HEK293 (cell line): ENCODE measurements around the gene AHRR.

Source experiments
- CTCF ChIA-PET: fragments of 350-600 bp; formaldehyde crosslinking; extraction: SDS; loops from one replicate; lab custom pipeline; 2021; ENCODE audit warnings: antibody characterized with exemption; lab: Yijun Ruan, JAX
- POLR2A ChIA-PET: fragments of 300-600 bp; formaldehyde crosslinking; extraction: SDS; loops from one replicate; lab custom pipeline; 2020; ENCODE audit warnings: antibody characterized with exemption, inconsistent platforms; lab: Yijun Ruan, JAX
- H3K27ac ChIP-seq: fragments of 200-500 bp; sonication (Bioruptor generic); 2 replicates; pipeline ENCODE4 v1.5.1; 2014; ENCODE audit warnings: low read depth, low read length, control low read depth, inconsistent platforms; ENCODE audit errors: extremely low read depth
- H3K36me3 ChIP-seq, 2 experiments: fragments of 200-500 bp in 1 of 2; sonication (Bioruptor generic) in 1 of 2; 1 replicate in 1 of 2; 2 replicates in 1 of 2; pipeline ENCODE4 v1.5.1; 2014 to 2017; ENCODE audit warnings: inconsistent platforms in 2 of 2, low read length in 2 of 2; ENCODE audit not compliant: control insufficient read depth in 2 of 2, insufficient read depth in 1 of 2
- H3K4me1 ChIP-seq: fragments of 200-500 bp; sonication (Bioruptor generic); 2 replicates; pipeline ENCODE4 v1.5.1; 2014; ENCODE audit warnings: mild to moderate bottlenecking, low read length, inconsistent platforms; ENCODE audit not compliant: control insufficient read depth, insufficient read depth
- H3K4me3 ChIP-seq: 2 replicates; pipeline ENCODE4 v1.5.1; 2011; ENCODE audit warnings: low read depth, mild to moderate bottlenecking, control low read depth, low read length, moderate library complexity
- H3K9me3 ChIP-seq: fragments of 200-500 bp; sonication (Bioruptor generic); 2 replicates; pipeline ENCODE4 v1.5.1; 2014; ENCODE audit warnings: low read depth, low read length, inconsistent platforms; ENCODE audit not compliant: control insufficient read depth, insufficient read depth
- GLIS1 ChIP-seq: fragments of 450-650 bp; formaldehyde crosslinking; IDR thresholded peaks from 2 replicates; pipeline ENCODE4 v1.5.1; 2016; ENCODE audit warnings: missing biosample characterization, missing genetic modification characterization
- ZIC2 ChIP-seq: fragments of 450-650 bp; formaldehyde crosslinking; IDR thresholded peaks from 2 replicates; pipeline ENCODE4 v1.5.1; 2016; ENCODE audit warnings: missing biosample characterization, missing genetic modification characterization
- ZNF10 ChIP-seq: fragments of 450-650 bp; formaldehyde crosslinking; IDR thresholded peaks from 2 replicates; pipeline ENCODE4 v1.5.1; 2017; ENCODE audit warnings: missing biosample characterization, missing genetic modification characterization
- ZNF112 ChIP-seq: fragments of 450-650 bp; formaldehyde crosslinking; IDR thresholded peaks from 2 replicates; pipeline ENCODE4 v1.5.0; 2017; ENCODE audit warnings: missing biosample characterization, missing genetic modification characterization
- ZNF146 ChIP-seq: fragments of 450-650 bp; formaldehyde crosslinking; IDR thresholded peaks from 2 replicates; pipeline ENCODE4 v1.5.1; 2016; ENCODE audit warnings: missing biosample characterization, missing genetic modification characterization
- ZNF292 ChIP-seq: fragments of 450-650 bp; formaldehyde crosslinking; IDR thresholded peaks from 2 replicates; pipeline ENCODE4 v1.5.1; 2016; ENCODE audit warnings: low read depth, missing biosample characterization, missing genetic modification characterization, borderline replicate concordance
- ZNF600 ChIP-seq: fragments of 450-650 bp; formaldehyde crosslinking; IDR thresholded peaks from 2 replicates; pipeline ENCODE4 v1.5.1; 2016; ENCODE audit warnings: missing biosample characterization, missing genetic modification characterization
- TF ChIP-seq, protein P1 (sequence below): fragments of 450-650 bp; formaldehyde crosslinking; IDR thresholded peaks from 2 replicates; pipeline ENCODE4 v1.5.1; 2016; ENCODE audit warnings: missing biosample characterization, missing genetic modification characterization, borderline replicate concordance
- TF ChIP-seq, protein P2 (sequence below): fragments of 450-650 bp; formaldehyde crosslinking; IDR thresholded peaks from 2 replicates; pipeline ENCODE4 v1.5.1; 2016; ENCODE audit warnings: missing biosample characterization, missing genetic modification characterization
- TF ChIP-seq, protein P3 (sequence below): fragments of 450-650 bp; formaldehyde crosslinking; IDR thresholded peaks from 2 replicates; pipeline ENCODE4 v1.5.1; 2016; ENCODE audit warnings: missing biosample characterization, missing genetic modification characterization

AHRR gene

DNA sequence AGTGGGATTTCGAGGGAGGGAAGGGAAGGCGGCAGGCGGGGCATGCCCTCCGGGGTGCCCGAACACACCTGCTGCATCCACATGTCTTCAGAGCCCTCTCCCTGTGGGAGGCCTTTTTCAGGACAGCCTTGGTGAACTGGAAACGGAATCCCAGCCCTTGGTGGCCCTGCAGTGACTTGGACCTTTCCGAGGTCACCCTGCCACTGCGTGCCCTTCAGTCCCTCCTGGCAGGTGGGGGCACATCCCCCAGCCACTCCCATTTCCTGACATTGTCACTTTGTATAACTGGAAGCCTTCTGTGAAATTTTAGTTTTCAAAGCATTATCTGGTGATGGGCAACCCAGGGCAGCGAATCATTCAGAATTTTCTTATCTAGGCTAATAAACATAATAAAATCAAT, 11.0 kb upstream of the AHRR start:
- POLR2A ChIA-PET: no interaction called here
- Histone ChIP-seq H3K9me3 (no peaks in the 10 kb centered on the region), H3K4me1 (no peaks in the 10 kb centered on the region), H3K36me3 (peaks cover 0 to 45% of the 10 kb centered on the region in 2 experiments; a peak in 2 of 3 replicates)
- CTCF ChIA-PET: interaction anchor here (1.1 kb wide), 2 partner anchors 11 to 120 kb away, joined by 3 read pairs; partner anchors contain the start of gene AHRR
- TF ChIP-seq, protein P1, sequence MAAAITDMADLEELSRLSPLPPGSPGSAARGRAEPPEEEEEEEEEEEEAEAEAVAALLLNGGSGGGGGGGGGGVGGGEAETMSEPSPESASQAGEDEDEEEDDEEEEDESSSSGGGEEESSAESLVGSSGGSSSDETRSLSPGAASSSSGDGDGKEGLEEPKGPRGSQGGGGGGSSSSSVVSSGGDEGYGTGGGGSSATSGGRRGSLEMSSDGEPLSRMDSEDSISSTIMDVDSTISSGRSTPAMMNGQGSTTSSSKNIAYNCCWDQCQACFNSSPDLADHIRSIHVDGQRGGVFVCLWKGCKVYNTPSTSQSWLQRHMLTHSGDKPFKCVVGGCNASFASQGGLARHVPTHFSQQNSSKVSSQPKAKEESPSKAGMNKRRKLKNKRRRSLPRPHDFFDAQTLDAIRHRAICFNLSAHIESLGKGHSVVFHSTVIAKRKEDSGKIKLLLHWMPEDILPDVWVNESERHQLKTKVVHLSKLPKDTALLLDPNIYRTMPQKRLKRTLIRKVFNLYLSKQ (tag by site-specific recombination): no peak
- TF ChIP-seq ZIC2 (tag by site-specific recombination): peak; percentile 39; the same call in 1 of the 2 replicates
- TF ChIP-seq, all 188 proteins: peak for 1
- Histone ChIP-seq H3K27ac (no peak overlapping the region), H3K4me3 (no peak overlapping the region)

DNA sequence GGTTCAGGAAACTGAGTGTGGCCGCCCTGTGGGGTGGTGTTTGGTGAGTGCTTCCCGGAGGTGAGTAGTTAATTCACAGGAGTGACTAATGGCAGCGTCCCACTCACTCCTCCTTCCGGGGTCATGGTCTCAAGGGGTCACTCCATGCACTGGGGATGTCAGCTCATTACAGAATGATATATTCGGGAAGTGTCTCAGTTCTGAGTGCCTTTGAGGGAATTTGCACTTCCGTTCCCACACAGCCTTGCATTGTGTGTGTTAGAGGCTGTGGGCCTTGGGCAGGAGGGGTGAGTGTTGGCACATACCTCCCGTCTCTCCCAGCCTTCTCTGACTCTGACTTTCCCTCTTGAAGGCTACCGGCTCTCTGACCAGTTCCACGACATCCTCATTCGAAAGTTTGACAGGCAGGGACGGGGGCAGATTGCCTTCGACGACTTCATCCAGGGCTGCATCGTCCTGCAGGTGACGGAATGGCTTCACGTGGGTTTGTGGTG, 10.5 kb upstream of the AHRR start:
- no peak overlapping the region for H3K27ac ChIP-seq
- TF ChIP-seq ZNF600 (peak; percentile 92), ZNF112 (tag by site-specific recombination) (no peak)
- H3K9me3 ChIP-seq: no peaks in the 10 kb centered on the region
- ChIA-PET POLR2A (no interaction called here), CTCF (interaction anchor here (1.1 kb wide), 2 partner anchors 10 to 119 kb away, joined by 3 read pairs; partner anchors contain the start of gene AHRR)
- no peak overlapping the region for H3K4me3 ChIP-seq
- peaks cover 0 to 42% of the 10 kb centered on the region in 2 experiments; a peak in 2 of 3 replicates for H3K36me3 ChIP-seq
- no peaks in the 10 kb centered on the region for H3K4me1 ChIP-seq

DNA sequence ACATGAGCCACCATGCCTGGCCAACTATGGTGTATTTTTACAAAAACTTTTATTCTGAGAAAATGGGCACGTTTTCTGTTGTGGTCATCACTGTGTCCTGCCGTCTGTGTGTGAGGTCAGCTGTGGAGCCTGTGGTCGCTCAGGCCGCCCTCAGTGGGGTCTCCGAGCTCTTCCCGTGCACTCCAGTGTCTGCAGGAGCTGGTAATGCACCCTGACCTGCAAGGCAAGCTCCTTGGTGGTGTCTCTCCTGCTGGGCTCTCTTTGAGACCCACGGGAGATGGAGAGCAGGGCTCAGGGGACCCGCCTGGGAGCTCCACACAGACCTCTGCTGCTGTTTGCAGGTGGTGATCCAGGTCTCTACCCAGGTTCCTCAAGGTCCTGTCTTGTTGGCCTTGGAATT, 9.6 kb upstream of the AHRR start:
- POLR2A ChIA-PET: interaction anchor here (0.7 kb wide), 1 partner anchor 131 kb away, joined by 3 read pairs; the partner anchor contains the start of gene EXOC3
- no peak overlapping the region for H3K27ac ChIP-seq
- CTCF ChIA-PET: interaction anchor here (0.6 to 2.3 kb wide), 4 partner anchors 9 to 135 kb away, joined by 3 to 8 read pairs (median 4); no protein-coding TSS in a partner anchor

DNA sequence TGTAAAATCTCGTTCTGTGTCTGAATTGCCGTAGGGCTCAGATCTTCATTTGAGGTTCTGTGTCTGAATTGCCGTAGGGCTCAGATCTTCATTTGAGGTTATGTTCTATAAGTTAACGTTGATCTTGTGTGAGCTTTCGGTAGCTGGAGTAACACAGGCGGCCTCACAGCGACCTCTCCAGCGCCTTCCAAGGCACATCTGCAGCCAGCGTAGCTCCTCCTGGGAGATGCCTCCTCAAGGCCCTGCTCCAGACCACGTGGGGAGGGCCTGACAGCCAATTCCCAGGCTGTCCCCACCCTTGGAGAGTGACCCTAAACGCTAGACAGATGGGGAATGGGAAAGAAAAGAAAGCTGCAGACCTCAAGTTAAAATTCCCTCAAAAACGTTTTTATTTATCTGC, 8.7 kb upstream of the AHRR start:
- Histone ChIP-seq H3K9me3 (no peaks in the 10 kb centered on the region), H3K36me3 (peaks cover 0 to 28% of the 10 kb centered on the region in 2 experiments; a peak in 2 of 3 replicates)
- TF ChIP-seq ZNF292 (tag by site-specific recombination): no peak
- TF ChIP-seq, protein P2, sequence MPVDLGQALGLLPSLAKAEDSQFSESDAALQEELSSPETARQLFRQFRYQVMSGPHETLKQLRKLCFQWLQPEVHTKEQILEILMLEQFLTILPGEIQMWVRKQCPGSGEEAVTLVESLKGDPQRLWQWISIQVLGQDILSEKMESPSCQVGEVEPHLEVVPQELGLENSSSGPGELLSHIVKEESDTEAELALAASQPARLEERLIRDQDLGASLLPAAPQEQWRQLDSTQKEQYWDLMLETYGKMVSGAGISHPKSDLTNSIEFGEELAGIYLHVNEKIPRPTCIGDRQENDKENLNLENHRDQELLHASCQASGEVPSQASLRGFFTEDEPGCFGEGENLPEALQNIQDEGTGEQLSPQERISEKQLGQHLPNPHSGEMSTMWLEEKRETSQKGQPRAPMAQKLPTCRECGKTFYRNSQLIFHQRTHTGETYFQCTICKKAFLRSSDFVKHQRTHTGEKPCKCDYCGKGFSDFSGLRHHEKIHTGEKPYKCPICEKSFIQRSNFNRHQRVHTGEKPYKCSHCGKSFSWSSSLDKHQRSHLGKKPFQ (tag by site-specific recombination): no peak
- TF ChIP-seq, all 188 proteins: peak for 0
- Histone ChIP-seq H3K4me3 (no peak overlapping the region), H3K4me1 (peaks cover 3% of the 10 kb centered on the region; the same call in 1 of the 2 replicates), H3K27ac (no peak overlapping the region)
- POLR2A ChIA-PET: no interaction called here
- CTCF ChIA-PET: interaction anchor here (1.0 to 2.3 kb wide), 4 partner anchors 8 to 359 kb away, joined by 3 to 8 read pairs (median 4); no protein-coding TSS in a partner anchor

More for the DNA sequence above, 9.6 kb upstream of the AHRR start:
- TF ChIP-seq GLIS1 (tag by site-specific recombination) (0 out of 2 replicates have a peak, but pooled peaks have one; percentile 6), ZNF10 (tag by site-specific recombination) (no peak), ZNF146 (tag by site-specific recombination) (no peak)
- TF ChIP-seq, protein P3, sequence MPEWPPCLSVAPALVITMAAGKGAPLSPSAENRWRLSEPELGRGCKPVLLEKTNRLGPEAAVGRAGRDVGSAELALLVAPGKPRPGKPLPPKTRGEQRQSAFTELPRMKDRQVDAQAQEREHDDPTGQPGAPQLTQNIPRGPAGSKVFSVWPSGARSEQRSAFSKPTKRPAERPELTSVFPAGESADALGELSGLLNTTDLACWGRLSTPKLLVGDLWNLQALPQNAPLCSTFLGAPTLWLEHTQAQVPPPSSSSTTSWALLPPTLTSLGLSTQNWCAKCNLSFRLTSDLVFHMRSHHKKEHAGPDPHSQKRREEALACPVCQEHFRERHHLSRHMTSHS (tag by site-specific recombination): no peak
- H3K4me1 ChIP-seq: no peaks in the 10 kb centered on the region; the same call in 1 of the 2 replicates
- no peaks in the 10 kb centered on the region for H3K9me3 ChIP-seq
- no peak overlapping the region for H3K4me3 ChIP-seq
- H3K36me3 ChIP-seq: peaks cover 0 to 33% of the 10 kb centered on the region in 2 experiments; a peak in 2 of 3 replicates
